GM21360 (cell line): Measurements from ENCODE around the gene SLIT3.
A peak's percentile ranks its signal among the peaks of the same experiment; 100 is the strongest.

Experiments used
- ATAC-seq: cut with Tn5 transposase; IDR thresholded peaks from one replicate; pipeline ENCODE4 v1.9.1; 2021; ENCODE audit warnings: mild to moderate bottlenecking, moderate library complexity; ENCODE audit not compliant: unreplicated experiment

Gene SLIT3

DNA sequence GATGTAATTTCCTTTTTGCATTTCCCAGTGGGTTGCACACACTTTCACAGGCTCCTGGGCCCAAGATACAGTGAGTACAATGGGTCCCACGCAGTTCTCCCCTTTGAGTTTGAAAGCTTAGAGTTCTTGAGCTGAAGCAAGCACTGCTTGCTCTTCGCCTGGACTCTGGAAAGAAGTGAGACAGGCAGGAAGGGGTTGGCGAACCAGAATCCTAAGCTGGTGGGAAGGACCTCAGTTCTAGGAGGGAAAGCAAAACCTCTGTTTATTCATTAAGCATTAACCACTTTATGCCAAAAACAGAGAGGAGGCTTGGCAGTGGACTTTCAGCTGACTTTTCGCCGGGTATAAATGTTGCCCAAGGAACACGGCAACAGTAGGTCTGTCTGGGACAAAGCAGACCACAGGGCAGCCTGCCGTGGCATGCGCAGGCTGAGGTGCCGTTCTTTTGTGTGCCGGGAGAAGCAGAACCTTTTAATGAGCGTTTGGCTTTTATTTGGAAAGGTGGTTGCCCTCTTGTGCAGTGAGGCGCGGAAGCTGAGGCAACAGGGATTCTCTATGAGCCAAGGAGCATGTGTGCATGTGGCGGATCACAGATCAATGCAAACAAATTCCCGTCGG lies 481.8 kb downstream of the SLIT3 start:
- no peak for ATAC-seq

DNA sequence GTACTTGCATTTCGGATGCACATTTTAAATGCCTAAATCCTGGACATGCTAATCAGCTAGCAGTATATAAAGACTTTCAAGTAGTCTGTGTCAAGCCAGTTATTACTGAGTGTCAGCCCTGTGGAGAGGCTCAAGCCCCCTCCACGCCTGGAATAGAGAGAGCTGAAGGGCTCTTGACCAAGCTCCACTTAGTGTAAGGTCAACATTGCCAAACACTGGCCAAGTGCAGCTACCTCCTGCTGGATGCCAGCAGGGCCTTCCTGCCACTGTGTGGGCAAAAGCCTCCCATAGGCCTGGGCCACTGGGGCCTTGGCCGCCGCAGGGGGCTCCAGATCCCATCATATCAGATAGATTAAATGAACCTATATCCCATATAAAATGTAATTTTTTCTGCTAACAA lies 482.4 kb downstream of the SLIT3 start:
- ATAC-seq, result no peak

DNA sequence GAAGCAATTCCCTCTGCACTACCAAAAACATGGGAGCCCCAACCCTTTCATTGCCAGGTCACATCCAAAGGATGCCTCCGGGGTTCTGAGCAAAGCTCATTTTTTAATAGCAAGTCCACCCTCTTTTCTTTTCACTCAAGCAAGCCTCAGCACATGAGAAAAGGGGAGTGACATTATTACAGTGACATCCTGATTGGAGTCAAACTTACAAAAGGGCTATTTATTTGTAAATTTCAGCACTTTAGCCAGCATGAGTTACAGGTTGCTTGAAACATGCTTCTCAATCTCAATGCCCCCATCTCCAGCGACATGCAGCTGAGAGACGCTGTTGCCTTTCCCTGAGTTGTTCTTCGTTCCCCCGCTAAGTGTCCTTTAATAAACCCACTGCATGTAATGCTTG lies 483.3 kb downstream of the SLIT3 start:
- no peak for ATAC-seq

DNA sequence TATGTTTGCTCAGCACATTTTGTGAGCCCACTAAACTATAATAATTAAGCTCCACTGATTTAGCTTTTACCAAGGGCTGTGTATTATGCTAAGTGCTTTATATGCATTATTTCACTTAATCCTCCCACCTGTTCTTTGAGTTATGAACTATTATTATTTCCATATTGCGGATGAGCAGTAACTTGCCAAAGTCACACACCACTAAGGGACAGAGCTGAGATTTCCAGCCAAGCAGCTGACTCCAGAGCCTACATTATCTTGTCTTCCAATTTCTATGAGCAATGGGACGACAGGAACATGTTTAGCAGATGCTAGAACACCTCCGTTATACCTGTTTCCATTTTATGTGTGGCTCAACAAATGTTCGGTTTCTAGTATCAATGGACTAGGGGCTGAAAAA lies 484.3 kb downstream of the SLIT3 start:
- ATAC-seq, result no peak

DNA sequence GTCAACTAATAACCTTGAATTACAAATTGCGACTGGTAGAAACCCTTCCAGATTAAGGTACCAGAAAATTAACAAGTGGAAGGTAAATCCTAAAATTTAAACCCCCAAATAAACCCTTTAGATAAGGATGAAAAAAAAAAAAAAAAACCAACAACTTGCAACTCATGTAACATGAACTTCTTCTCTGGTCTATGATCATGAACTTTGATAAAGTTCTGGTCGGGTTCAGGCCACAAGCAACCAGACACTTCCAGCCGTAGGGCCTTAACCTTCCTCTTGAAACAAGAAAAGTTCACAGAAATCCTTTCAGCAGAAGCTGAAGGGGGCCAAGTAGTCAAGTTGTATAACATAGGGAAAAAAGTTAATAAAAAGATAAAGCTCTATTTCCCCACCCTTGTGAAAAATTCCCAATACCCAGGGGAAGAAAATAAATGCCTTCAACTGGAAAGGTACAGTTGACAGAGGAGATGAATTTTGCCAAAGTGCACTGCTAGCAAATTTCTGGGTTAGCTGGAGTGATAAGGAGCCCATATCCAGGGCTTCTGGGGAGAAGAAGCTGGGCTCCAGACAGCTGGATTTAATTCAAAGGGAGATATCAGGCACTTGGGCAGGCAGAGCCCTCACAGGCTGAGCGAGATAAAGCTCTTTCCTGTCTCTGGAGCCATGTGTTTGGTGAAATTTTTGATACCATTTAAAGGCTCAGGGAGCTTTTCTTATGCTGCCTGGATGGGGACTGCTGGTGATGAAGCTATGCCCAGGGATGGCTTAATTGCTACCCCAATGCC lies 487.6 kb downstream of the SLIT3 start:
- ATAC-seq, result no peak

DNA sequence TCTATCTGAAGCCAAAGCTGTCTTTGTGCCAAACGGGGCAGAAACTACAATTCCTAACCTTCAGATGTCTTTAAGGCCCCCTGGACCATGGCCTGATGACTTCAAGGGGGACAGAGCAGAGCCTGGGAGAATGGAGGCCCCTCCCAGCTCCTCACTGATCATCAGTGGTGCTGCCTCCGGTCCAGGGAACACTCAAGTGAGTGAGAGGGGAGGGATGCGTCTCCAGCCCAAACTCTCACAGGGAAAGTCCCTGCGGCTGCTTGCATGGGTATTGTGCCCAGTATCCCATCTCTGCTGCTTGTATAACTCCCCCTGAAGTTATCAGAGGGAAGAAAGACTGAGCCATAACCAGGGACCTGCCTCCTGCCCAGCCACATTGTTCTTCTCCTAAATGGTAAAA lies 490.3 kb downstream of the SLIT3 start:
- ATAC-seq, result no peak

DNA sequence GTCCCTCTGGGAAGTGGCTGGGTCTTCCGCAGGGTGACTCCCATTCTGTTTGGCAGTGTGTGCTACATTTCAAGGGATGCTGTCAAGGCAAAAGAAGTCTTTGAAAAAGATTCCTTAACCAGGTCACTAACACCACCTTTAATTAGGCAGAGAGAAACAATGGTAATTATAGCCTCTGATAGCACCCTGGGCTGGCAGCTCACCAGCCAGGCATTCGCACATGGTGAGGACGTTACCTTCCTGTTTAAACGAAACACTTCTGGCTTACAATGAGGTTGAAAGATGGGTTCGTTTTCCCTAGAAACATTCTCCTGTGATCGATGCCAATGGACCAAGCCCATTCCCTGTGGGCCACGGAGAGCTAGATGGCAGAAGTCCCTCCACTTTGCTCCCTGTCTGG lies 491.7 kb downstream of the SLIT3 start:
- ATAC-seq, result no peak

DNA sequence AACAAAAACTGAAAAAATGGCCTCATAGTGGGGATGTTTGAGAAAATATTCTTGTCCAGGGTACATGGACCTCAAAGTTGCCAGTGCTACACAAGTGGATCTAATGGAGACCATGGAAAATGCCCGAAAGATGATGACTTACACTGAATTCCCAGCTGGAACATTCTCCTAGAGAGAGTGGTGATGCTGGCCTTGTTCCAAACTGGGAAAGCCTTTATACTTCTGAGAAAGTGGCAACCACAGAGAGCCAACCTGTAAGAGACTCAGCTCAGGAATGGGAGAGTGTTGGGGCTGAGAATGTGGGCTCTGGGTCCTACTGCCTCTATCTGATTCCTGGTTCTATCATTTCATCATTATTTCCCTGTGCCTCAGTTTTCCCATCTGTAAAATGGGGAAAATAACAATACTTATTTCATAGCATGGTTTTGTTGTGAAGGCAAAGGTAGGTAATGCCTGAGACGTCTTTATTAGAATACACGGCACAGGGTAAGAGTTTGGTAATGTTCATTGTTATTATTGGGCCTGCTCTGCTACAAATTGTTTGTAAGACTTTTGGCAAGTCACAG lies 492.8 kb downstream of the SLIT3 start:
- ATAC-seq, result no peak

DNA sequence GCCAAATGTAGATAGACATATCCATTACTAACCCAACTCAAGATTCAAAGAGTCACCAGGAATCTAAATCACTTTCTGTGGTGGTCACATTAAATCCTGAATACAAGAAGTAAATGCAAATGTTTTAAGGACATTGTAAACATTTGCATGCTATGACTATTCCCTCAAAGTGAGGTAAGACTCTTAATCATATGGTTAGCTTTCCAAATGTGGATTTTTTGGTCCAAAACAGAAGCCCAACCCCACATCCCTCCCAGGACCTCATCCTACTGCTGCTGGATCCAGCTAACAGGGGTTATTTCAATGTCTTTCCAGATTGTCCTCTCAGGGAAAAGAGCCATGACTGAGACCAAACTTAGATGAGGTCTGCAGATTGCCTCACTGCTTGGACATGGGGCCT lies 493.7 kb downstream of the SLIT3 start:
- ATAC-seq, result no peak

DNA sequence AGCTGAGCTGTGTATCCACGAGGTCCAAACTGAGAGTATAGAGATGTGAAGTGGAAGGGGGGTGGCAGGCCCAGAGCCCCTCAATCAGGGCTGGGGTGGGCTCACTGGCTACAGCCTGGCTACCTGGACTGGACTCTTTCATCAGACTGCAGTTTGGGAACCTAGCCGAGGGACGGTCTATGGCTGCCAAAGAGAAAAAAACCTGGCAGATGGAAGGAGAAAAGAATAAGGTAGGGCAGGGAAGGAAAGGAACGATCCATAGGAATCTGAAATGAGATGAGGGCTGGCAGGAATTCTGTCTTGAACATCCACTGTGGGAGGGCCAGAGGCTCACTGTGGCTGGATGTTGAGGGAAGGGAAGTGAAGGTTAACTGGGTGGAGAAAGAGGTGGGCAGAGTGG lies 497.4 kb downstream of the SLIT3 start:
- ATAC-seq, result no peak

DNA sequence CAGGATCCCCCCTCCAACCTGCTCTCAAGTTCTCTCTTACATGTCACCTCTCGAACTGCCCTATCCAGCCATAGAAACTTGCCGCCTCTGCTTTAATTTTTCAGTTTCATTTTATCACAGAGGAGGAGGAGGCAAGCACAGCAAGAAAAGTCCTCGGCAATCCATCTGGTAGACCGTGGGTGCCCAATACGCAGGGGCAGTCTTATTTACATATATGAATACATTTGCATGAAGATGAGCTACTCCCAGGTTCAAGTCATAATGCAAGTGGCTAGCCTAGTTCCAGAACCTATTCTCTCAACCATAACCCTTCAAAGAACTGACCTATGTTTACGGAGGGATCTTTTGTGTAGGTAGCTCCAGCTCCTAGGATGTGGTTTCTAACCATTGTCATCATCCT lies 498.6 kb downstream of the SLIT3 start:
- peak; percentile 76 for ATAC-seq

DNA sequence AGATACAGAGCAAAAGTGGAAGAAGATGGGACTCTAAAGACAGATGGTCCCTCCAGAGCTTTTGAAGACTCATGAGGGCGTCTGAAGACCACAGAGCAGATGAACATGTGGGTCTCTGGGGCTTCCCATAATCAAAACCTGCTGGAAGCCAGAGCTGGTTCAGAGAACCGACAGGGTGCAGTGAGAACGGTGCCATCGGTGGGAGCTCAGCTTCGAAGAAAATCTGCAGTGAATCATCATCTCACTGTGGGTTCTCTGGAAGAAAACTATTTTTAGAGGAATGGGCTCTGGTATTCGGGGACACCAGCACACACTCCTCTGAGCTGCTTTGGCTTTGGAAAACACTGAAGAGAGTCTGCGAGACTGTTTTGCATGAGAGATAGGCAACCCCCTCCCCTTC lies 499.4 kb downstream of the SLIT3 start:
- ATAC-seq, result no peak

DNA sequence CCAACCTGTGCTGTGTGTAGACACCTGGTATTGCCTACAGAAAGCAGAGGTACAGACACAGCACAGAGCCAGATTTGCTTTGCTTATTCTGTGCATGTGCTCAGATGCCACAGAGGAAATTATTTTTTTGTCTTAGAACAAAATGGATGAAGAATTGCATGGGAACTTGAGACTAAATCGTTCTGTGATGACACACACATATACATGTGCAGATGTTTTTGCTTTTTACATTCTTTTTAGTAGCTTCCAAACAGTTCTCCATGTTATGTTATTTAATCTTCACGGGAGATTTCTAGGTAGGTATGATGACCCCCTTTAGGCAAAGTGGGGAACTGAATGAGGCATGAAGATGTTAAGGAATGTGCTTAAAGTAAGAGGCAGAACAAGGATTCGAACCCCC lies 500.2 kb downstream of the SLIT3 start:
- ATAC-seq, result no peak

DNA sequence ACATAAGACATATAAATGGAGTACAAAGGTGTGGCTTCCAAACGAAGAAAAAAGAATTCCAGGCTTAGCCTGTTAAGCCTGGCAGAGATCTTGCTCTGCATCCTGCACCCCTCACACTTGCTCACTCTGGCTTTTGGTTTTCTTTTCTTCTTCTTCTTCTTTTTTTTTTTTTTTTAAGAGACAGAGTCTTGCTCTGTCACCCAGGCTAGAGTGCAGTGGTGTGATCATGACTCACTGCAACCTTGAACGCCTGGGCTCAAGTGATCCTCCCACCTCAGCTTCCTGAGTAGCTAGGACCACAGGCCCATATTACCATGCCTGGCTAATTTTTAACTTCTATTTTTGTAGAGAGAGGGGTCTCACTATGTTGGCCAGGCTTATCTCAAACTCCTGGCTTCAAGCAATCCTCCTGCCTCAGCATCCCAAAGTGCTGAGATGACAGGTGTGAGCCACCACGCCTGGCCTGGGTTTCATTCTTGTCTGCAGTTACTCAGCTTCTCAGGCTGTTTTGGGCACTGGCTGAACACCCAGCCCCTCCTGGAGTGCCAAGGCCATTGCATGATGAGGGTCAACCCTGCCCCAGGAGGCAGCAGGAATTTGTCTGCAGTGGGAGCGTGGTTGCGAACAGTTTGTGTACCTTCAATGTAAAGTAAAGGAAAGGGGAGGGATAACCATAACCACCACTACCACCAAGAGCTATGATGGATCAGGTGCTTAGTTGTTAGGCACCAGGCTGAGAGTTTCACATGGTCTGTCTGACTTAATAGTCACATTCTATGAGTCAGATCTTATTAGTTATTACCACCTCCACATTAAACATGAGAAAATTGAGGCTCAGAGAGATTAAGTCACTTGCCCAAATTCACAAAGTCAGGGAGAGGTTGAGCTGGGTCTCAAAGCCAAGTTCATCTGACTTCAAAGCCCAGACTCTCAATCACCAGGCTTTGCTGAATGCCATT lies 502.6 kb downstream of the SLIT3 start:
- ATAC-seq, result no peak

DNA sequence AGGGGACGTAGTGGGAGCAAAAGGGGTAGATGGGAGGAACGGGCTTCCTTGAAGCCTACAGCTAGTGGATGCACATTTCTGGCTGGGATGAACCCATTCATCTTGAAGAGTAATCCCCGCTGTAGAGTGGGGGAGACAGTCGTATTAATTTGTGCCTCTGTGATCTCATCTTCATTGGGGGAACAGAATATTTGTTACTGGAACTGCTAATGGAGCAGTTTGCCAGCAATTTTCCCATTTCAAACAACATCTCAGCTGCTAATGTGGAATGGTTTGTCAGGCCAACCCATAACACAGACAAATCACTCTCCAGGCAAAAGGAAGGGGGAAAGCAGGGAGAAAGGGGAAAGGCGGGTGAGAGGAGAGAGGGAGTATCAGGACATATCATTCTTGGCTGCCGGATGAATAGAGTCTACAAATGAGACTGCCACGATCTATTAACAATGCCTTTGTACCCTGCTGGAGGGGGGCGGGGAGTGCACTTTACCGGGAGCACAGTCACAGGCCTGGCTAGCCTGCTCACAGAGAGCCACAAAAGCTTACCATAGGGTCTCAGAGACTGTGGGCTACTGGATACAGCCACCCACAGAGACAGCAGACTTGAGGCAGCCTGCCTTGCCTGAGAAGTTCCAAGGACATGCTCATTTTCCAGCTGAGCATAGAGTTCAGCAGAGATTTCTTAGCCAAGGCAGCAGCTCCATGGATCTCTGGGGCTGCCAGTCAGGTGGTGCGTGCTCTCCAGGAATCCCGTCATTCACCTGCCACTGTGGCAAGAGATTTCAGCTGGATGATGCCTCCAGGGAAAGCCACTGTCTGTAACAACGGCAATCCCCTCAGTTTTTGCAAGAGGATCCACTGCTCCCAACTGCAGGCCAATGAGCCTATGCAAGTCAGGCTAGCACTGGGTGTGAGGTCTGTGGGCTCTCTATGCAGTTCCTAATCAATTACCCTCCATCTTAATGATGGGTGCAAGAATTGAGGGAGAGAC lies 504.1 kb downstream of the SLIT3 start:
- no peak for ATAC-seq

DNA sequence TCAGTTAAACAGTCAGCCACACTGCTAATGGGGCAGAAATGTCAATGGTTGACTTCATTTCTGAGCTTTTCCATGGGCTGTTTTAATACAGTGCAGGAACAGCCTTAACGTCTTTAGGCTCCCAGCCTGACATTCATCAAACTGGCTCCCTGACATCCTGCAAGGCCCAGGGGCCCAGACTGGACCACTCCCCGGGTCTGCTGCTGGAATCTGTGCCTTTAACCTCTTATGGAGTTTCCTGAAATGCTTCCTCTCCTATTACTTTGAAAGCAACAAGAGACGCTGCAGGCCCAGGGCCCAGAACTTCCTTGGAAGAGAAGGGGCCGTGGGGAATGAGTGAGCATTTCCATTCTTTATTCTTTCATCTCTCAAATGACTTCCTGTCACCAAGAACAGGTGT lies 504.9 kb downstream of the SLIT3 start:
- no peak for ATAC-seq

DNA sequence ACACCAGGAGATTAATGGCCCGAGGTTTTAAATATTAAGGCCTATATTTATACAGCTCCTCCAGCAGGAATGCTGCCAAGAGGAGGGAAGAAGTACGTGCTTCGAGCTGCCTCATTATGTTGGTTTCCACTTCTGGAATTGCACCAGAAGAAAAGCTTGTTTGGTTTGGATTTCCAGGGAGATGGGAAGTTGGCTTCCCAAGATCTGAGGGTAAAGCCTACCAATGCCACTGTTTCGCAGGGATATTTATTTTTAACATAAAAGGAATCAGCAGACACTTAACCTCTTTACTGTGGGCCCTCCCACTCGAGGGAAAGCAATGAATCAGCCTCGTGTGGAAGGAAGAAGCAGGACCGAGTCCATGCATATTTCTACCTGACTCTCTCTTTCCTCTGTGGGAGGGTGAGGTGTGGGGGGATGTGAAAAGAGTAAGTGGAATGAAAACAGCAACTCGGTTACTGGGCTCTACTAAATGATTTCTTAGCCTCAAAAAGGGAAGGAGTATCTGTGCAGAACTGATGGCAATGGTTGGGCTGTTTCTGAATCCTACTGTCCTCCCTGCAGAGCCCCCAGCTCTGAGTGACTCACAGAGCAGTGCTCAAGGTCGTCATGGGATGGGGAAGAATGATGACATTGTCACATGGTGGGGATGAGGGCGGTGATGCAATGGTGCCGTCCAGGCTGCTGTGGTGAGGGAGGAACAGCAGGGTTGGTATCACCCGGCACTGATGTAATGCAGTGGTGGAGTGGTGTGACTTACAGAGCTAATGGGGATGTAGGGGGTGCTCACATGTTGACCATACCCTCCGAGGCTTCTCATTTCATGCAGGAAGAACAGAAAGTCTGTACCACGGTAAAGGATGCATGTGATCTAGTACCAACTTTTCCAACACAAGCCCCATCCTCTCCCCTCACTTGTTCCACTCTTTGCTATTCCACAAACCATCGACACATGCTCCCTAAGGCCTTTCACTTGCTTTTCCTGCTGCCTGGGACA lies 506.8 kb downstream of the SLIT3 start:
- ATAC-seq, result no peak

DNA sequence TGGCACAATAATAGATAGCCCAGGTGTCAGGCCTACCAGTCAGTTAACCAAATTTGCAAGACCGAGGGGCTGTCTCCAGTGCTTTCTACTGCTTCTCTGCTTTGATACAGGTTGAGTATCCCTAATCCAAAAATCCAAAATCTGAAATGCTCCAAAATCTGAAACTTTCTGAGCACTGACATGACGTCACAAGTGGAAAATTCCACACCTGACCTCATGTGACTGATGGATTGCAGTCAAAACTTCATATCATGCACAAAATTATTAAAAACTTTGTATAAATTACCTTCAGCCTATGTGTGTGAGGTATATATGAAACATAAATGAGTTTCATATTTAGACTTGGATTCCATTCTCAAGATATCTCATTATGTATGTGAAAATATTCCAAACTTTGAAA lies 508.3 kb downstream of the SLIT3 start:
- ATAC-seq, result no peak

DNA sequence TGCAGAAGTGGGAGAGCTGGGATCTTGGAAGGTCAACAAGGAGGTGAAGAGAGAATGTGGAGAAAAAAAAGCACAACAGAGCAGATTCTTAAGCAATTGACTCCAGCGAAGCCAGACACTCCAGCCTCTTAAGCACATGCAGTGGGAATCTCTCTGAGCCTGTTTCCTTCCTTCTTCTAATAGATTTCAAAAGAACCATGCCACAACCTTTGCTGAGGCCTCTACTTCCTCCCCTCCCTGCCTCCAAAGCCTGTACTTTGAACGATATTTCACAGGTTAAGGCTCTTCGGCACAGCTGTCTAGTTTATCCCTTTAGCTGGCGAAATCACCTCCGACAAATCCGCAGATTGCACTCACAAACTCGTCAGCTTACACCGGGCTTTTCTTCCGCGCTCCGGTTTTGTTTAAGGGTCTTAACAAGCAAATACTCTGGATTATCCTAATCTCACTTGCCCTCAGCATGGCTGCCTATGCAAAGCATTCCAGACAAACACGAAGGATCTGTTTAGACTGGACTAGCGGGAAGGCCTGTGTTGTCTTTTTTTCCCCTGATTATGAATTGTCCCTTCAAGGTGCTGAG lies 510.2 kb downstream of the SLIT3 start:
- no peak for ATAC-seq
